GM19351 (cell line): ENCODE data around the gene PIK3CG.

Experiments used
- ATAC-seq: cut with Tn5 transposase; IDR thresholded peaks from one replicate; pipeline ENCODE4 v1.9.1; 2021; ENCODE audit warnings: mild to moderate bottlenecking, moderate library complexity; ENCODE audit not compliant: unreplicated experiment

The PIK3CG gene

DNA sequence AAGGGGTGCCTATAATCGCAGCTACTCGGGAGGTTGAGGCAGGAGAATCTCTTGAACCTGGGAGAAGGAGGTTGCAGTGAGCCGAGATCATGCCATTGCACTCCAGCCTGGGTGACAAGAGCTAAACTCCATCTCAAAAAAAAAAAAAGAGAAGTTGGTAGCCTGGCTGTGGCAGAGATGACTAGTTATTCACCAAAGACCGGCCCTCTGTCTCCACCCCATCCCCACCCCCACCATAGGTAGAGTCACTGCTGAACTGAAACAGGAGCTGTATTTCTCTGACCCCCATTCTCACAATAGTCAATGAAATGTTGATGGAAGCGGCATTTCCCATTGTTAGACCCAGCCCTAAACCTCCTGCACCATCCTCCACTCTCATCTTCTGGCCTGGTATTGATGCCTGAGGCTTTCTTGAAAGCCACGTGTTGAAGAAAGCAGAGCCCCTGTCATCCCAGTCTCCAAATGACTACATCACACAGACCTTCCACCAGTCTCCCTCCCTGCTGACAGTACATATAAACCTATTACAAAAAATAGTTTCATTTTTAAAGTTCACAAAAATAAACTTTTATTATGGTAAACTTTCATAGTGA is 9.4 kb upstream of the PIK3CG start:
- ATAC-seq = no peak

DNA sequence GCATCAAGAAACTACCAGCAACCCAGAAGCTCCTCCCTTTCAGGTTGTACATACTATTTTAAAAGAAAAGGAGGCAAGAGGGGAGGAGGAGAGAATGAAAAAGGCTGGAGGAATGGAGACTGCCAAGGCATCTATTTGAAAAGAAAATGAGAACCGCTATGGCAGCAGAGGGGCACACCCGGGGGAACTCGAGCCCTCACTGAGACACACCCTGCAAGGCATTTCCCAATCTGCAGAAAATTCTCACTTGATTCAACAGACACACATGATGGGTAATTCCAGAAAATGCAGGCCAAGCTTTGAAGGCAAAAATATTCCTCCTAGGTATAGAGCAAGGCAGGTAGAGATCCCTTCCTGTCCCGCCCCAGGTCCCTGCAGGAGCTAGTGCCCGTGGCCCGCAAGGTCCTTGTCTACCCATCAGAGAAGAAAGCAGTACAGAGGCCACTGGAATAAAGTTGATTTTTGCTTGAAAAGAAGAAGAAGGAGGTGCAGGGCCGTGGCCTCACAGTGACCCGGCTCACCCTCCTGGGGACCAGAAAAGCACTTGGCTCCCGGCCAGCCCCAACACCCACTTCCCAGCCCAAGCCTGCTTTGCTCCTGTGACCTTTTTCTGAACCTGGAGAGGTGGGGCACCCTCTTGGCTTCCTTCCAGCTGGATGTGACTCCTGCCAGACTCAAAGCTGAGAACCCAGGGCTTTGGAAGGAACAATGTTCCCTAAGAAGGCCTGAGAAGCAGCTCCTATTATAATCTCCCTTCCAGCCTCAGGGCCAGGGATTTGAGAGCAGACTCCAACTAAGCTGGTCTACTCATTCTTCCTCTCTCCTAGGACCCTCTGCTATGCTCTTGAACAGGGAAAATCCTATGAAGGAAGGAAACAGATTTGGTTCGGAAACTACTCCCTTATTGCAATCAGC is 6.2 kb upstream of the PIK3CG start:
- ATAC-seq = no peak

DNA sequence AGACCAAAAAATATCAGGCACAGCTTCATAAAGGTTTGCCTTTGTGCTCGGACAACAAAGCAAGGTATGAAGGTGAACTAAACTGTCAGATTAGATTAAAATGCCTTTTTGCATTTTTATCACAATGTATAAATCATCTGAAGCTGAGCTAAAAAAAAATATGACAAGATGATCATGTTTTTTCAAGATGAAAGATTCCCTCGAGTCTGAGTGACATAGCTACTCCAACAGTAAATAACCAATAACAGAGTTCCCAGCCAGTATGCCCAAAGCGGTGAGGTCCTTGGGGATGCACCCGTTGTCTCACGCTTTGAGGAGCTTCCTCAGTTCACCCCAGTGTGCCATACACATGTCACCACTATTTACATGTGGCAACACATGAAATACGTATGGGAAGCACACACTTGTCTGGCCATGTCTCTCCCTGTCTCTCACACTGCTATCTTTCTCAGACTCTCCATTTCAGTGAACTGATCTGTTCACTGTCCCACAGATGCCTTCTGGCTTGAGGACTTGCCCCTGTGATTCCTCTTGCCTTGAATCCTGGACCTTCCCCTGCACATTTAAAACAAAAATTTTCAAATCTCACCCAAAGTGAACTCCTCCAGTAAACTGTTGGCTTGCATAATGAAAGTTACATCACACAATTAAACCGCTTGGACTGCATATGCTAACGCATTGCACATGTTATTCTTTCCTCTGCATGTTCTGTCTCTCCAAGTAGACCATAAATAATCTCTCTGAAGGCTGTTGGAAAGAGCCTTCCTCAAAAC is 2.6 kb upstream of the PIK3CG start:
- no peak for ATAC-seq

DNA sequence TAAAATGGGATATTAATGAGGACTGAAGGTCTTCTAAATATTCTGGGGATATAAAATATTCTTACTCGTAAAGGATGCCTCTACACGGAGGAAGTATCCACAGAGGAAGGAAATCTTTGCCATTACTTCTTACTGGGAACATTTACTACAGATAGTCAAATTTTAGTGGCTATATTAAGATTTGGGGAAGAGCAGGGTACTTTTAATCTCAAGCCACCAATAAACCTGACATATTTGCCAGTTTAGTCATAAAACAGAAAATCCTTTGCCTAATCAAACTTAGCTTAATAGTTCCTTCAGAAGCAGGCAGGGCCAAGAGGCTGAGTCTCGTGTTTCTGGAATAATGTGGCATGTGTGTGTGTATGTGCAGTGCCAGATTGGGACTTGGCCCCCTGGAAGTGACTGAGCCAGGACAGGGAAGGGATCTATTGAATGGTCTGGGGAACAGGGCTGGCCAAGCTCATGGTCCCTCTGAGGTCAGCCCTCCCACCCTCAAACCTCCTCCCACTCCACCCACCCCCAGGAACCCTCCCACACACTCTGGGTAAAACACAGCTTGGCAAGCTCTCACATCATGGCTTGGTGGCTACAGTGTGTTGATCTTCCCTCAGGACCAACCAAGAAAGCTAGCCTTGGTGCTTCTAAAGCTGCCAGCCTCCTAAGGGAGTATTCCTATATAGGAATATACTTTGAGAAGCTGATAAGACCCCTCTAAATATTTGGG is 1.6 kb upstream of the PIK3CG start:
- no peak for ATAC-seq

DNA sequence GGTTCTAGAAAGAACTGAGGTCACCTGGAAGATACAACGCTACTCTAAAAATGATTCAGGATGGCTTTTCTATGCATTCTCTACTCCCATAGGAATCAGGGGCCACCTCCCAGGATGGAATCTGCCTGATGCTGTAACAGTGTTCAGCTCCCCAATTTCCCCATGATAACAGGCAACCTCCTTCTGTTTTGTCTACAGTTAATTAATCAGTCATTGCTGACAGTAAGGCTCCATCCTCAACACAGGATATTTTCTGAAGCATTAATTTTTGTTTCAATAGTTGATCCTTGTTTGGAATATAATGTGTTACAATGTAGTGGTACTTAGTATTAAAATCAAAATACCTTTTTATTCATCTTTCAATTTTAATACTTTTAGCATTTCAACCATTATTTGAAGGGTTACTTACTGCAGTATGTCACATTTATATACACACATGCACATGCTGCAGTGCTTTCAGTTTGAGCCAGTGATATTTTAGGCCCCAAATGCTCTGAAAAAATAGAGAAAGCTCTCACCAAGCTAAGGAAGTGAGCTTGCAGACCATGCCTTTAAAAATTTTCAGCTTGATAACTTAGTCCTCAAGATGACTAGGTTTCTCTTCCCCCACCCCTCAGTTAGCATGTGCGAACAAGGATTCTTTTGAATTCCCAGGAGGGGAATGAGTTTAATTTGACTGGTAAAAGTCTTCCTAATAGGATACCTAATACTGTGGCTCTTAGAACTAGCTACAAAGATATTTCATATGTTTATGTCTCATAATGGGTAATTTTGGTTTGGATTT is 592 bp upstream of the PIK3CG start:
- ATAC-seq = peak; percentile 43

DNA sequence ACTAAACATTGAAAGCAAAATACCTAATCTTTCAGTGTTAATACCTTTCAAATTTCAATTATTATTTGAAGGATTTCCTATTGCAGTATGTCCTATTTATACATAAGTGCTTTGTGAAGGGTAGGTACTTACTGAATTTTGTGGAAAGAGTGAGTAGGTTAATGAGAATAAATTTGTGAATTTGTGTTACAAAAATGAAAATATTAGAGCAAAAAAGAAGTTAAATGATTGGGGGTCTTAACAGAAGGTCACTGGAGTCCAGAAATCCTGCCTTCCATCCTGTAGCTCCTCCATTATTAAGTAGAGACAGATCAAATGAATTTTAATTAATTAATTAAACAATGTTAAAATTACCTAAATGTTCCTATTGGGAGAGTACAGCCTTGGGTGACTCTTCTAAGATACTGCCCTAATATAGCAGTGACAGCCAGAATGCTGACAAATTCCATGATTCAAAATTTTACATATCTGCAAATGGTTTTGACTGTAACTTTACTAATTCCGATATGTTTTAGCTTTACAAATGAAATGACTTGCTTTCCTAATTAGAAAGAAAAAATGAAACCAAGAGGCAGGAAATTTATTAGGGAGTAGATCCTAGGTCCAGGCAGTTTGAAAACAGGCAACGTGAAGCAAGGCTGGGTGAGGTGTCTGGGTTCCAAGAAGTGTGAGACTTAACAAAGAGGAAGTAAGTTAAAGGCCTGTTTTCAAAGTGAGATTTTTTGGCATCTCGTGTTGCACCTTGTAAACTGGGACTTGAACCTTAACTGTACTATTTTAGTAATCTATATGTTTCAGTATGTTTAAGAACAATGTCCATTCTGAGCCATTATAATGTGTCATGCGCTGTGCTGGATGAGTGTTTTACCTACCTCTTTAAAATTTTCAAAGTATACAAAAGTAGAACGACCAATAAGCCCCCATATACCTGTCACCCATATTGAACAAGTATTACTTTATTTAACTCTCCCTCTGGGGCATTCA is 1.5 kb downstream of the PIK3CG start:
- peak; percentile 40 for ATAC-seq

DNA sequence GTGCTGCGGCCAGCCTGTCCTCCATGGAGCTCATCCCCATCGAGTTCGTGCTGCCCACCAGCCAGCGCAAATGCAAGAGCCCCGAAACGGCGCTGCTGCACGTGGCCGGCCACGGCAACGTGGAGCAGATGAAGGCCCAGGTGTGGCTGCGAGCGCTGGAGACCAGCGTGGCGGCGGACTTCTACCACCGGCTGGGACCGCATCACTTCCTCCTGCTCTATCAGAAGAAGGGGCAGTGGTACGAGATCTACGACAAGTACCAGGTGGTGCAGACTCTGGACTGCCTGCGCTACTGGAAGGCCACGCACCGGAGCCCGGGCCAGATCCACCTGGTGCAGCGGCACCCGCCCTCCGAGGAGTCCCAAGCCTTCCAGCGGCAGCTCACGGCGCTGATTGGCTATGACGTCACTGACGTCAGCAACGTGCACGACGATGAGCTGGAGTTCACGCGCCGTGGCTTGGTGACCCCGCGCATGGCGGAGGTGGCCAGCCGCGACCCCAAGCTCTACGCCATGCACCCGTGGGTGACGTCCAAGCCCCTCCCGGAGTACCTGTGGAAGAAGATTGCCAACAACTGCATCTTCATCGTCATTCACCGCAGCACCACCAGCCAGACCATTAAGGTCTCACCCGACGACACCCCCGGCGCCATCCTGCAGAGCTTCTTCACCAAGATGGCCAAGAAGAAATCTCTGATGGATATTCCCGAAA is 2.7 kb downstream of the PIK3CG start:
- ATAC-seq = no peak

DNA sequence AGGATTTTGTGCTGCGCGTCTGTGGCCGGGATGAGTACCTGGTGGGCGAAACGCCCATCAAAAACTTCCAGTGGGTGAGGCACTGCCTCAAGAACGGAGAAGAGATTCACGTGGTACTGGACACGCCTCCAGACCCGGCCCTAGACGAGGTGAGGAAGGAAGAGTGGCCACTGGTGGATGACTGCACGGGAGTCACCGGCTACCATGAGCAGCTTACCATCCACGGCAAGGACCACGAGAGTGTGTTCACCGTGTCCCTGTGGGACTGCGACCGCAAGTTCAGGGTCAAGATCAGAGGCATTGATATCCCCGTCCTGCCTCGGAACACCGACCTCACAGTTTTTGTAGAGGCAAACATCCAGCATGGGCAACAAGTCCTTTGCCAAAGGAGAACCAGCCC is 3.3 kb downstream of the PIK3CG start:
- ATAC-seq = no peak

DNA sequence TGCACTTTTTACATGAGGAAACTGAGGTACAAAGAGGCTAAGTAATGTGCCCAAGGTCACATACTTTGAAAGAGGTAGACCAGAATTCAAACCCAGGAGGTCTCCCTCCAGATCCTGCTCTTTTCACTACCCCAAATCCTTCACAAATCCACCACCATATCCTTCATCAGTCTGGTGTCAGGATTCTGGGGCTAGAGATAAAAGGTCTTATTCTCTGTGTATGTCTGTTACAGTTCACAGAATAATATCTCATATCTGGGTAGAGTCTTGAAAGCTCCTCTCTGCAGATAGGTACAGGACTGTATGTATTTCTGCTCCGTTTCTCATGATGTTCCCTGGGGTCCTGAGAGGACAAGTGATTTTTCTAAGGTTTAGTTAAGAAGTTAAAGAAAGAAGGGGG is 4.9 kb downstream of the PIK3CG start:
- ATAC-seq = no peak

DNA sequence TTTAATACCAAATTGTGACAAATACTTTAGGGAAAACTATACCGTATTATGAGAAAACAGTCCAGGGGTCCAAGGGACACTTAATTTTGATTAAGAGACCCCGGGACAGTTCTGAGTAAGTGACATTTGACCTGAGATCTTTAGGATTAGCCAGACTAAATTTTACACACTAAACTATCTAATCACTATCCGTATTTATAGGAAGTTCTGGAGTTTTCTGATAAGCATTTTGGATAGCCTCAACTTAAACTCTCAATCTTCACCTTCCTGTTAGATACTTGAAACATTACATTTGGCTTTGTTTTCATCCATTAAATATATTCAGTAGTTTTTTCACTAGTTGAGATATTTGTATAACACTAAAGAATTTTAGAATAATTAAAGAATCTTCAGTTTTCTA is 5.4 kb downstream of the PIK3CG start:
- no peak for ATAC-seq

DNA sequence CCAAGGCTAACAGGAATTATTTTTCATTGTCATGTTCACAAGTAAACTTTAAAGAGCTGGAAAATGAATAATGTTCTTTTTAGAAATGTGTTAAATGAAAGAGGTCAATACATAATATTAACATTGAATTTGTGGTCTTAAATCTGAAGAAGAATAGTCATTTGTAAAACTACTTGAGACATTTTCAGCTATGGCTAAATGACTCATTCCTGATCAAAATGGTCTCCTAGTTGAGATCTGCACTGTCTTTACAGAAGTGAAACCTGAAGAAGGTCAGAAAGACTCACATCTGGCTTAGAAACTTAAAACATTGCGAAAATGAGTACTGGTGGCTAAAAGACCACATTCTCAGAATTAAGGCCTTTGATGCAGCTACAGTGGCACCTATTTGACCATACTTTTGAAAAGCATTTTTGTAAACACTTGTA is 5.9 kb downstream of the PIK3CG start:
- peak; percentile 92 for ATAC-seq

DNA sequence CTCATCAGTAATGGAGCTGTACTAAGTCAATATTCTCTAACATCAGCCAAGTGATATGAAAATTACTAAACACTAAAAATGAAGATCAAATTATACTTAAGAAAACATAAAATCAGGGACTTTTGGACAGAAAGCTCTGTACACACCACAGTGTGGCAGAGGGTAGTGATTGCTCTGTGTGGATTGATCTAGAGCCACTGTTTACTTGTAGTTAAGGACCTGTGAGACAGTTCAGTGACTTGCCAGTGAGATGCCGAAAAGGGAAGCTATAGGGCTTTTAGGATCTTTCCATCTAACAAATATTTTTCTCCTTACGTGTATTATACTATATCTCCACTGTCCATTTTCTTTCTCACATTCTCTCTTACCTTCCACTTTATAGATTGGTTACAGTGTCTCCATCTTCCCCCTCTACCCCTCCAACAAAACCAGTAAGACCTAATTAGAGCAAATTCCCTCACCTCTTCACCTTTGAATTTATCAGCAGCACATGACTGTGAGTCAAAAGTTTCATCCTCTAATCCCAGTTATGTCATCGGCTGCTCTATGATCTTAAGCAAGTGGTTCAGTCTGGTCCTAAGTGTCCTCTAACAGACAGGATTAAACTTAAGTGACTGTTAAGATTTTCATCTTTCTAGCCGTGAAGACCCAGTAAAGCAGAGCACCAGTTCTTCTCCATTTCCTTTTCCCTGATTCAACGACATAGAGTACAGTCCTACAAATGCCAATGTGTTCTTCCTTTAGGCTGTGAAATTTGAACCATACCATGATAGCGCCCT is 6.9 kb downstream of the PIK3CG start:
- ATAC-seq = no peak

DNA sequence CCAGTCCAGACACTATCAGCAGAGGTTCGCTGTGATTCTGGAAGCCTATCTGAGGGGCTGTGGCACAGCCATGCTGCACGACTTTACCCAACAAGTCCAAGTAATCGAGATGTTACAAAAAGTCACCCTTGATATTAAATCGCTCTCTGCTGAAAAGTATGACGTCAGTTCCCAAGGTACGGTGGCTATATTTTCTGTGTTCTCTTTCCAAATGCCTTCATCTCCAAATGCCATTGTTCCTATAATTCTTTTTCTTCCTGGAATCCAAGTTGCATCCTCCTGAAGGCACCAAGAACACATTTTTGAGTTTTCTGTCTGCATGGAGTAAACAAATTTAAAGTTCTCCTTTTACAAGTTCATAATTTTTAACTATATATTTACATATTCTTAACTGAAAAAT is 7.7 kb downstream of the PIK3CG start:
- ATAC-seq = no peak

DNA sequence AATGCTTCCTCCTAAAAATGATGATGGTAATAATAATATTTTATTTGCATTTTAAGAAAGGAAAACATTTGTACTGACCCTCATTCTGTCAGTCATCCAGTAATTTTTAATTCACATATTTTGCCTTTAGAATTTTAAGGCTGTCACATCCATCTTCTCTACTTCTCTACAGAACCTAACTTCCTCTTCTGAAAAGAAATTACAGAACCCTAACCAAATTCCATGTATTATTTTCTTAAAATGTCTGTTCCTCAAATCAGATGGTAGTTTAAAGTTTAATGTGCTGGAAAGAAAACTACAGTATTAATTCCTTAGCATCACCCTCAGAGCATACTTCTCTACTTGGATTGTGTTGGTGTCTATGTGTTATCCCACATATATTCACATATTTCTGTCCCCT is 9.0 kb downstream of the PIK3CG start:
- ATAC-seq = no peak

DNA sequence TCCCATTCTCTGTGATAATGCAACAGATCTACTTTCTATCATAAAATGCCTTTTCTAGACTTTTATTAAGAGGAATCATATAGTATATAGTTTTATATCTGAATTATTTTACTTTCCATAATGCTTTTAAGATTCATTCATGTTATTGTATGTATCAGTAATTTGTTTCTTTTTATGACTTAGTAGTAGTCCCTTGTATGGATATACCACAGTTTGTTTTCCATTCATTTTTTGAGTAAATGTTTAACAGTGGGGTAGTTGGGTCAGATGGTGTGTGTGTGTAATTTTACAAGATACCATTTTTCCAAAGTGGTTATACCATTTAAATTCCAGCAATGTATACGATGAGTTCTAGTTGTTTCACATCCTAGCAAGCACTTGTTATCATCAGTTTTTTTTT is 10.4 kb downstream of the PIK3CG start:
- no peak for ATAC-seq

DNA sequence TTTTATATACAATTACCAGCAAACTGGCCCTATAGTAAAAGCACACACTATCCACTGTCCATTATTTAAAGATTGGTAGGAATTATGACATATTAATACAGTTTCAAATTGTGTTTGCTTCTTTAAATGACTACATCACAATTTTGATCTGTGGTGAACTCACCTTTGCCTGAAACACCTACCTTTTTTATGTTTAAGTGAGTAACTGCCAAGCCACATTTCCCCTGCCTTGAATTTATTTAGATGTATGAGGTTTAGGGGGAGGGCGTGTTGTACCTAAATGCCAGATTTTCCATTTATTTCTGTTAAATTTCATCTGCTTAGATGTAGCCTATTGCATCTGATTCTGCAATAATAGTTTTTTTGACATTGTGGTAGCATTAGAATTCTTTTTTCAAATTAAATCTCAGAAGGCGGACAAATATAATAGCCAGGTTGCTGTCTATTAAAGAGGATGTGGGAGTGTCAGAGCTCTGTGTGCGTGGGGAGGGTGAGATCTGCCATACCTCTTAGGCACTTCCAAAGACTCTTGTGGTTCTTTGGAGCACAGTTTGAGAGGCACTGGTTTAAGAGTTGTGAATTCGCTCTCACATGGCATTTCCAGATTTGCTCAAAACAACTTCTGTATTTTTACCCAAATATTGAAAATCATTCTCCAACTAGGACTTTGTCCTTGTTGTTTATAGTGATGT is 13.8 kb downstream of the PIK3CG start:
- ATAC-seq = no peak

DNA sequence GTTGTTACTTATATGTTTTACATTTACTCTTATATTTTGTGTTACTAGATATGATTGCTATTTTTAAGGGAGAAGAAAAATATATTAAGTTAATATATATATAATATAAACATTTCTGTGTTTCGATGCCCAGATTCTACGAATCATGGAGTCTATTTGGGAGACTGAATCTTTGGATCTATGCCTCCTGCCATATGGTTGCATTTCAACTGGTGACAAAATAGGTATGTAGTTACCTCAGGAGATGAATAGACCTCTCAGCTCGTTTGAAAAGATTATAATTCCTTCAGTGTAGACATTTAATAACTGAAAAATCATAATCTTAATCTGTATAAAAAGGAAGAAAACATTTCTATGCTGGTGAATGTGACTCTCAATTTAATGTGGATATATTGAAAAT is 16.9 kb downstream of the PIK3CG start:
- ATAC-seq = no peak
